Thoracic aorta (tissue), 2 donors: ENCODE results near the gene ADRA1B. TPM values are rescaled to one million over a fixed set of nuclear protein-coding genes. Genes with fewer than 3 reads are reported as not detected.

Experiments
- ATAC-seq: fragments of 150-250 bp; one replicate; pipeline ENCODE4 v1.8.0; 2017; ENCODE audit warnings: low read depth; ENCODE audit not compliant: insufficient number of reproducible peaks, low FRiP score
- DNase-seq: peaks from one replicate; pipeline ENCODE4 v3.0.0-alpha.2; 2020; ENCODE audit warnings: low spot score
- H3K27ac ChIP-seq, 2 donors: fragments of 200-600 bp; sonication (generic); 1 replicate in 1 of 2; 2 replicates in 1 of 2; pipeline ENCODE4 v1.5.1; 2016; ENCODE audit warnings: mild to moderate bottlenecking in 2 of 2, moderate library complexity in 2 of 2
- H3K27me3 ChIP-seq: fragments of 200-600 bp; sonication (generic); replicated peaks from 2 replicates; pipeline ENCODE4 v1.6.0; 2016; ENCODE audit warnings: mild to moderate bottlenecking; ENCODE audit not compliant: insufficient read depth
- H3K36me3 ChIP-seq: fragments of 200-600 bp; sonication (generic); one replicate; pipeline ENCODE4 v1.5.1; 2016
- H3K4me1 ChIP-seq, 2 donors: fragments of 200-600 bp; sonication (generic); 1 replicate in 1 of 2; 2 replicates in 1 of 2; pipeline versions ENCODE4 v1.5.1 to v1.6.0; 2016; ENCODE audit warnings: low read depth in 2 of 2, mild to moderate bottlenecking in 1 of 2; ENCODE audit not compliant: control insufficient read depth in 1 of 2
- H3K4me3 ChIP-seq: fragments of 200-600 bp; sonication (generic); 2 replicates; pipeline ENCODE4 v1.5.1; 2016; ENCODE audit warnings: mild to moderate bottlenecking
- H3K9me3 ChIP-seq: fragments of 200-600 bp; sonication (generic); 2 replicates; pipeline ENCODE4 v1.5.1; 2016
- total RNA-seq, 2 donors: library from RNA; depleted of rRNA; stranded (reverse); fragments of >200 nt; gene quantifications; one replicate each; pipeline versions ENCODE4 v1.1.0 to v1.2.3, GENCODE V29; 2016
- TF ChIP-seq, protein P1 (sequence below): fragments of 200-600 bp; sonication (generic); IDR thresholded peaks from one replicate; pipeline ENCODE4 v1.5.1; 2019; ENCODE audit warnings: antibody characterized with exemption

ADRA1B gene
- 10 to 100 TPM; 14.8 to 53.3 TPM for total RNA-seq

- H3K27ac ChIP-seq: peak within 1 kb of the TSS; percentile 89 to 93
These were observed at the start of gene ADRA1B for GRCh38 chr5:159915904-159916840. Gene ADRA1B (plus strand): TSS chr5:159916482. CDS start chr5:159916906, 424 bp downstream.

DNA sequence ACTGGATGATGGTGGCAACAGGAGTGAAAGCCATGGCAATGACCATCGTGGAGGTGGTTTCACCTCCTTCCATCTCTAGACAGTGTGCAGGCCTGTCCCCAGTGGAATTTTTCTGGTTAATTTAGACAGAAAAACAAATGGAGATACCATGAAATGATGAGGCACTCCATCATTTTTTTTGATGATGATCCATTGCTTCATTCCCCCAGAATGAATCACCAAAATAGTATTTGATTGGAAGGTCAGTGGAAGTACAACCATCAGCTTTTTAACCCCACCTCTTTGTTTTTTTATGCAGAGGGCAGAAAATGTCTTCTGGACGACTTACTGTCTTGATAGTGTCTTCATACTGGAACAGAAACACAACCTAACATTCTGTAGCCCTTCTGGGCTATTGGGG lies 42.6 kb upstream of the ADRA1B start:
- H3K36me3 ChIP-seq: no peaks in the 10 kb centered on the region
- H3K4me3 ChIP-seq: no peak overlapping the region
- no peak for ATAC-seq
- no peaks in the 10 kb centered on the region for H3K27me3 ChIP-seq
- DNase-seq: no peak
- peaks cover 11 to 31% of the 10 kb centered on the region in 2 donors for H3K4me1 ChIP-seq
- no peak overlapping the region for H3K27ac ChIP-seq
- no peaks in the 10 kb centered on the region for H3K9me3 ChIP-seq
- TF ChIP-seq, protein P1, sequence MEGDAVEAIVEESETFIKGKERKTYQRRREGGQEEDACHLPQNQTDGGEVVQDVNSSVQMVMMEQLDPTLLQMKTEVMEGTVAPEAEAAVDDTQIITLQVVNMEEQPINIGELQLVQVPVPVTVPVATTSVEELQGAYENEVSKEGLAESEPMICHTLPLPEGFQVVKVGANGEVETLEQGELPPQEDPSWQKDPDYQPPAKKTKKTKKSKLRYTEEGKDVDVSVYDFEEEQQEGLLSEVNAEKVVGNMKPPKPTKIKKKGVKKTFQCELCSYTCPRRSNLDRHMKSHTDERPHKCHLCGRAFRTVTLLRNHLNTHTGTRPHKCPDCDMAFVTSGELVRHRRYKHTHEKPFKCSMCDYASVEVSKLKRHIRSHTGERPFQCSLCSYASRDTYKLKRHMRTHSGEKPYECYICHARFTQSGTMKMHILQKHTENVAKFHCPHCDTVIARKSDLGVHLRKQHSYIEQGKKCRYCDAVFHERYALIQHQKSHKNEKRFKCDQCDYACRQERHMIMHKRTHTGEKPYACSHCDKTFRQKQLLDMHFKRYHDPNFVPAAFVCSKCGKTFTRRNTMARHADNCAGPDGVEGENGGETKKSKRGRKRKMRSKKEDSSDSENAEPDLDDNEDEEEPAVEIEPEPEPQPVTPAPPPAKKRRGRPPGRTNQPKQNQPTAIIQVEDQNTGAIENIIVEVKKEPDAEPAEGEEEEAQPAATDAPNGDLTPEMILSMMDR: no peak

More at GRCh38 chr5:159915904-159916840, at the start of gene ADRA1B:
- H3K27me3 ChIP-seq: no peaks in the 10 kb centered on the region
- H3K4me3 ChIP-seq: peak within 1 kb of the TSS; percentile 73
- peaks cover 25 to 71% of the 10 kb centered on the region in 2 donors for H3K4me1 ChIP-seq
- DNase-seq (no peak), ATAC-seq (peak; percentile 46)
- TF ChIP-seq, protein P1: peak; percentile 59
- H3K9me3 ChIP-seq: no peaks in the 10 kb centered on the region
- no peaks in the 10 kb centered on the region for H3K36me3 ChIP-seq

GRCh38 chr5:159874263-159874662 lies 42.0 kb upstream of the ADRA1B start:
- peaks cover 16 to 37% of the 10 kb centered on the region in 2 donors for H3K4me1 ChIP-seq

DNA sequence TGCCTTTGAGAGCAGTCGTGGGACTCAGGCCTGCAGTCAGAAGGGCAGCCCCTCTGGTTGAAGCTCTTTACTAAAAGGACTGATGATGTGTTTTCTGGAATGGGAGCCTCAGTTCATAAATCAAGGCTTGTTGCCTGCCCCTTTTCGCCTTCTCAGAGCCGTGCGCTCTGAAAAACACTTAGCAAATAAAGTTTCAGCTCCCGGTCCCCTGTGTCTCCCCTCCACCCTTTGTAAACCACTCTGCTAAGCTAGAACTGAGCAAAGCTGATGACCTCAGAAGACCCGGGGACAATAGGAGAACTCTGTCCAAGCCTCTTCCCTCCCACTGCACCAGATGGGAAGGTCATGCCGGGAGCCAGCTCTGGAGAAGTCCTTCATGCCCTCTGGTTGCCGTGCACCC lies 39.3 kb upstream of the ADRA1B start:
- no peak for DNase-seq
- ATAC-seq: no peak
- H3K27ac ChIP-seq: peak overlapping the region; percentile 88 to 92

More at GRCh38 chr5:159874263-159874662, 42.0 kb upstream of the ADRA1B start:
- no peak overlapping the region for H3K4me3 ChIP-seq
- H3K36me3 ChIP-seq: no peaks in the 10 kb centered on the region
- TF ChIP-seq, protein P1: no peak
- no peaks in the 10 kb centered on the region for H3K9me3 ChIP-seq
- no peak overlapping the region for H3K27ac ChIP-seq
- ATAC-seq (no peak), DNase-seq (no peak)
- no peaks in the 10 kb centered on the region for H3K27me3 ChIP-seq

More for the DNA sequence above, 39.3 kb upstream of the ADRA1B start:
- H3K4me3 ChIP-seq: no peak overlapping the region
- TF ChIP-seq, protein P1: no peak
- no peaks in the 10 kb centered on the region for H3K9me3 ChIP-seq
- no peaks in the 10 kb centered on the region for H3K36me3 ChIP-seq
- no peaks in the 10 kb centered on the region for H3K27me3 ChIP-seq
- H3K4me1 ChIP-seq: peaks cover 18 to 41% of the 10 kb centered on the region in 2 donors
